Hematopoietic multipotent progenitor cell treated with erythropoietin and hydrocortisone succinate and interleukin-3 and kit ligand, for 15 days (in vitro differentiated cells): Measurements from ENCODE around the gene TMC4.

Source experiments
- DNase-seq: peaks from one replicate; pipeline ENCODE4 v3.0.0-alpha.2; 2015; ENCODE audit warnings: low spot score

Gene TMC4

DNA sequence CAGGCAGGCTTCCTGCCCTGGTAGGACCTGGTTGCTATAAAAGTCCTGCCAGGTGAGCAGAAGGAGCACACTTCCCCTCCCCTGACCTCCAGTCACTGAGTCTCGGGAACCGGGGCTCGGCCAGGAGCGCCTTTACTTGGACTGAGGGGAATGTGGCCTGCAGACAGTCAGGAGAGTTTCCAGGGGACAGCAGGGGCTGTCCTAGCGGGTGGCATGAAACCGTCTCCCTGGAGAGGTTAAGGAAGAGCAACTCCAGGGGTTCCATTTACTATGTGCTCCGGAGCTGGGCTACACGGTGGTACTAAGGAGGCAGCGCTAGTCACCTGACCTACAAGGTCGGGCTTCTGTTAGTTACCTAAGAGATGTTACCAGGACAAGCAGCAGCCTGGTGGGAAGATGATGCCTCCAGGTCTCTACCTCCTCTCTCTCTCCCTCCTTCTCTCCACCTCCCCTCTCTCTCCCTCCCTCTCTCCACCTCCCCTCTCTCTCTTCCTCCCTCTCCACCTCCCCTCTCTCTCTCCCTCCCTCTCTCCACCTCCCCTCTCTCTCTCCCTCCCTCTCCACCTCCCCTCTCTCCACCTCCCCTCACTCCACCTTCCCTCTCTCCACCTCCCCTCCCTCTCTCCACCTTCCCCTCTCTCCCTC, 39.5 kb downstream of the TMC4 start:
- DNase-seq: peak; percentile 14

- no peak for DNase-seq
Measured at GRCh38 chr19:54129617-54129996, 43.4 kb downstream of the TMC4 start.

- no peak for DNase-seq
Measured at GRCh38 chr19:54128796-54129616, 44.0 kb downstream of the TMC4 start.

- DNase-seq: no peak
Measured at GRCh38 chr19:54128441-54128725, 44.6 kb downstream of the TMC4 start.

GRCh38 chr19:54127688-54128440, 45.1 kb downstream of the TMC4 start:
- no peak for DNase-seq

- DNase-seq: no peak
Measured at GRCh38 chr19:54125713-54126112, 47.2 kb downstream of the TMC4 start.

- no peak for DNase-seq
Measured at GRCh38 chr19:54124393-54124792, 48.6 kb downstream of the TMC4 start.

- DNase-seq: no peak
Measured at GRCh38 chr19:54123682-54124081, 49.3 kb downstream of the TMC4 start.

GRCh38 chr19:54121259-54121658, 51.7 kb downstream of the TMC4 start:
- DNase-seq: no peak

DNA sequence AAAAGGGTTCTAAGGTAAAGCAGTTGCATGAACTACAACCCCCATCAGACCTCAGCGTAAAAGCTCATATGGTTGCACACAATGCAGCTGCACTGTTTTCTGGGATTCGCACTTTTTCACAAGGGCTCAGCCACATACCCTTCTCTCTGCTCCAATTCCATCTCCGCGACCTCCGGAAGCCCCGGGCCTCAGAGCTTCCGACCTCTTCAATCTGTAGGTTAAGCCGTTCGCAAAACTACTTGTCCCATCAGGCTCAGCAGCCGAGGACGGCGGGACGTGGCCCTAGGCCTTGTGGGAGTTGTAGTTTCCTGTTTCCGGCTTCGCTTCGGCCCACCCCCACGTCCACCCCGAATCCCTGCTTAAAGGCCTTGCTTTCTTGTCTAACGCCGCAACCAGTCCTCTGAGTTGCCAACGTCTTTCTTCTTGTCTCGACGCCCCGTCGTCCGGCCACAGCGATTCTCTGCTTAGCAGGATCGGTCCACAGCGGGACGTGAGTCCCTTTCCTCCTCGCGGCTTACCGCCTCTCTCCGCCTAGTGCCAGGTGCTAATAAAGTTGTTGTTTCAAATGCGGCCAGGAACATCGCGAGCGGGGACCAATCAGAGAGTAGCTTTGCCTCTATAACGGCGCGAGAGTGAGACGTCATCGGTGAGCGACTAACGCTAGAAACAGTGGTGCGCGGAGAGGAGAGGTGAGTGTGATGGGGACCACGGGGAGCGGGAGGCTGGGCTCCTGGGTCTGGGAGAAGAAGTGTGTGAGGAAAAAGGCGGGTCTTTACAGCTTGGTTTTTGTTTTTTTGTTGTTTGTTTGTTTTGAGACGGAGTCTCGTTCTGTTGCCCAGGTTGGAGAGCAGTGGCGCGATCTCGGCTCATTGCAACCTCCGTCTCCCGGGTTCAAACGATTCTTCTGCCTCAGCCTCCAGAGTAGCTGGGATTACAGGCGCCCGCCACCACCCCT, 57.6 kb downstream of the TMC4 start, which contains the start of the genes PRPF31 and TFPT:
PRPF31 (plus strand) TSS at position 646 of the 955 bp plus-strand sequence. CDS start 2,525 bp downstream, outside the sequence.
TFPT (minus strand) TSS at position 549 of the 955 bp plus-strand sequence; CDS start at position 161, 388 bp downstream.
- peak; percentile 99 for DNase-seq

GRCh38 chr19:54114340-54115108, 58.4 kb downstream of the TMC4 start:
- no peak for DNase-seq
